Uterus (tissue), 4 donors: ENCODE data around the gene OPTC. TPM values are rescaled to one million over a fixed set of nuclear protein-coding genes. Genes with fewer than 3 reads are reported as not detected.

ENCODE experiments used
- DNase-seq, 2 donors: peaks; one replicate each; pipeline ENCODE4 v3.0.0-alpha.2; 2019 to 2020
- H3K27ac ChIP-seq, 2 donors: fragments of 200-600 bp; sonication (generic); 1 replicate in 1 of 2; 2 replicates in 1 of 2; pipeline ENCODE4 v1.5.1; 2016 to 2018
- H3K27me3 ChIP-seq, 2 donors: fragments of 200-600 bp; sonication (generic); one replicate each; pipeline ENCODE4 v1.5.1; 2018 to 2019; ENCODE audit warnings: control low read depth in 1 of 2
- H3K36me3 ChIP-seq, 2 donors: fragments of 200-600 bp; sonication (generic); one replicate each; pipeline ENCODE4 v1.5.1; 2019; ENCODE audit warnings: control low read depth in 1 of 2
- H3K4me1 ChIP-seq, 2 donors: fragments of 200-600 bp; sonication (generic); one replicate each; pipeline ENCODE4 v1.5.1; 2018 to 2019; ENCODE audit warnings: control low read depth in 1 of 2
- H3K4me3 ChIP-seq, 2 donors: fragments of 200-600 bp; sonication (generic); 1 replicate in 1 of 2; 2 replicates in 1 of 2; pipeline ENCODE4 v1.5.1; 2018 to 2019; ENCODE audit warnings: mild to moderate bottlenecking in 1 of 2
- H3K9me3 ChIP-seq, 2 donors: fragments of 200-600 bp; sonication (generic); one replicate each; pipeline ENCODE4 v1.5.1; 2019; ENCODE audit warnings: control low read depth in 1 of 2
- POLR2A ChIP-seq, 2 donors: fragments of 450-650 bp; IDR thresholded peaks; one replicate each; pipeline ENCODE4 v1.6.1; 2016; ENCODE audit warnings: antibody characterized with exemption in 2 of 2, mild to moderate bottlenecking in 1 of 2, moderate library complexity in 1 of 2
- intact Hi-C: fragments of 100-400 bp; cut with DNase I; formaldehyde crosslinking; loops from one replicate; pipeline ENCODE4 v1.15.1; 2023; ENCODE audit warnings: low total_unique reads
- total RNA-seq, 4 donors: library from RNA; depleted of rRNA in 3 of 4; stranded (reverse); fragments of >200 nt in 3 of 4; gene quantifications; one replicate each; pipeline versions ENCODE4 v1.1.0 to v1.2.4, GENCODE V29; 2014 to 2023
- TF ChIP-seq, protein P1 (sequence below), 4 experiments: fragments of 200-600 bp in 2 of 4; fragments of 450-650 bp in 2 of 4; sonication (generic) in 2 of 4; IDR thresholded peaks; one replicate each; pipeline ENCODE4 v1.5.1; 2016 to 2019; ENCODE audit warnings: antibody characterized with exemption in 4 of 4, mild to moderate bottlenecking in 2 of 4, moderate library complexity in 1 of 4
- donor health status: DM: yes; HTN: yes; CAD: no.

OPTC gene
- total RNA-seq, 4 donors from 2014 or later = not detected

DNA sequence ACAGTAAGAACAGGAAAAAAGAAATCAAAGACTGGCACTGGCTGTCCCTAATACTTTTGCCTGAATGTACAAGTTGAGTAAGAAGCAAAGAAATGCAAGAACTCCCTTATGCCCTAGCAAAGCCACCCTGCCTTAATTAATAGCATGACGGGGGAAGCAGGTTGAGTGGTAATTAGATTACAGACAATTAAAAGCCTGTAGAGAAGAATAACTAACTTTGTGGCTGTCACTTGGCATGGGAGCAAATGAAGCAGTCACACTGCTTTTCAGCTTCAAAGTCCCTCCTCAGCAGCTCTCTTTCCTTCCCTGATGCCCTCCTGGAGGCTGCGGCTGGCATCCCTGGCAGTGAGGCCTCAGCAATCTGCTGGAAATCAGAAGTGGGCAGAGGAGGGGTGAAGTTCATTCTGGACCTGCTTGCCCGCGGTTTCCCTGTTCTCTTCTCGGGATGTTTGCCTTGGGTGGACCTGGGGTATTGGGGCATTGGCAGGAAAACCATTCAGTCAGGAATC, 3.4 kb downstream of the OPTC start:
- DNase-seq = no peak
- Histone ChIP-seq H3K4me3 (no peak overlapping the region), H3K4me1 (no peaks in the 10 kb centered on the region), H3K27ac (no peak overlapping the region), H3K27me3 (no peaks in the 10 kb centered on the region), H3K9me3 (no peaks in the 10 kb centered on the region), H3K36me3 (no peaks in the 10 kb centered on the region)
- TF ChIP-seq, protein P1, sequence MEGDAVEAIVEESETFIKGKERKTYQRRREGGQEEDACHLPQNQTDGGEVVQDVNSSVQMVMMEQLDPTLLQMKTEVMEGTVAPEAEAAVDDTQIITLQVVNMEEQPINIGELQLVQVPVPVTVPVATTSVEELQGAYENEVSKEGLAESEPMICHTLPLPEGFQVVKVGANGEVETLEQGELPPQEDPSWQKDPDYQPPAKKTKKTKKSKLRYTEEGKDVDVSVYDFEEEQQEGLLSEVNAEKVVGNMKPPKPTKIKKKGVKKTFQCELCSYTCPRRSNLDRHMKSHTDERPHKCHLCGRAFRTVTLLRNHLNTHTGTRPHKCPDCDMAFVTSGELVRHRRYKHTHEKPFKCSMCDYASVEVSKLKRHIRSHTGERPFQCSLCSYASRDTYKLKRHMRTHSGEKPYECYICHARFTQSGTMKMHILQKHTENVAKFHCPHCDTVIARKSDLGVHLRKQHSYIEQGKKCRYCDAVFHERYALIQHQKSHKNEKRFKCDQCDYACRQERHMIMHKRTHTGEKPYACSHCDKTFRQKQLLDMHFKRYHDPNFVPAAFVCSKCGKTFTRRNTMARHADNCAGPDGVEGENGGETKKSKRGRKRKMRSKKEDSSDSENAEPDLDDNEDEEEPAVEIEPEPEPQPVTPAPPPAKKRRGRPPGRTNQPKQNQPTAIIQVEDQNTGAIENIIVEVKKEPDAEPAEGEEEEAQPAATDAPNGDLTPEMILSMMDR (IDR thresholded peaks at IDR 0.05) = no peak
- TF ChIP-seq POLR2A (IDR thresholded peaks at IDR 0.05) = no peak
- intact Hi-C loops = no loop called here

DNA sequence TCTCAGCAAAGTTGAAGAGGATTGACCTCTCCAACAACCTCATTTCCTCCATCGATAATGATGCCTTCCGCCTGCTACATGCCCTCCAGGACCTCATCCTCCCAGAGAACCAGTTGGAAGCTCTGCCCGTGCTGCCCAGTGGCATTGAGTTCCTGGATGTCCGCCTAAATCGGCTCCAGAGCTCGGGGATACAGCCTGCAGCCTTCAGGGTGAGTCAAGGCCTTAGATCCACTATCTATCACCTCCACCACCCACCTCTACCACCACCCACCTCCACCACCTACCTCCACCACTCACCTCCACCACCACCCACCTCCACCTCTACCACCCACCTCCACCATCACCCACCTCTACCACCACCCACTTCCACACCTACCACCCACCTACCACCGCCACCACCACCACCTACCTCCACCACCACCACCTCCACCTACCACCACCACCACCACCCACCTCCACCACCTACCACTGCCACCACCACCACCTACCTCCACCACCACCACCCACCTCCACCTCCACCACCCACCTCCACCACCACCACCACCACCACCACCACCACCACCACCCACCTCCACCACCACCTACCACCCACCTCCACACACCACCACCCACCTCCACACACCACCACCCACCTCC, 5.8 kb downstream of the OPTC start:
- H3K4me3 ChIP-seq = no peak overlapping the region
- TF ChIP-seq POLR2A (IDR thresholded peaks at IDR 0.05) = no peak
- TF ChIP-seq, protein P1 (IDR thresholded peaks at IDR 0.05) = no peak
- peaks cover 0 to under 1% of the 10 kb centered on the region in 2 donors for H3K4me1 ChIP-seq
- H3K36me3 ChIP-seq = no peaks in the 10 kb centered on the region
- no peak for DNase-seq
- intact Hi-C loops = no loop called here
- H3K27me3 ChIP-seq = no peaks in the 10 kb centered on the region
- no peaks in the 10 kb centered on the region for H3K9me3 ChIP-seq
- H3K27ac ChIP-seq = no peak overlapping the region

DNA sequence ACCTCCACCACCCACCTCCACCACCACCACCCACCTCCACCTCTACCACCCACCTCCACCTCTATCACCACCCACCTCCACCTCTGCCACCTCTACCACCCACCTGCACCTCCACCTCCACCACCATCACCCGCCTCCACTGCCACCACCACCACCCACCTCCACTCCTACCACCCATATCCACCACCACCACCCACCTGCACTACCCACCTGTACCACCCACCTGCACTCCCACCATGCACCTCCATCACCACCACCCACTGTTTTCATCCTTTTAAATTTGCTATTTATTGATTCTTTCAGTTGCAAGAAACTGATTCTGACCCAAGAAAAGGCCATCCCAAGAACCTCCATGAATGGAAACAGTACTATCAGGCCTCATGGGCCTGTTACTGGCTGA, 6.3 kb downstream of the OPTC start:
- H3K27ac ChIP-seq = no peak overlapping the region
- intact Hi-C loops = no loop called here
- peaks cover 0 to 4% of the 10 kb centered on the region in 2 donors for H3K4me1 ChIP-seq
- no peak for TF ChIP-seq POLR2A (IDR thresholded peaks at IDR 0.05)
- TF ChIP-seq, protein P1 (IDR thresholded peaks at IDR 0.05) = no peak
- no peaks in the 10 kb centered on the region for H3K36me3 ChIP-seq
- no peaks in the 10 kb centered on the region for H3K9me3 ChIP-seq
- H3K27me3 ChIP-seq = no peaks in the 10 kb centered on the region
- no peak for DNase-seq
- H3K4me3 ChIP-seq = no peak overlapping the region

DNA sequence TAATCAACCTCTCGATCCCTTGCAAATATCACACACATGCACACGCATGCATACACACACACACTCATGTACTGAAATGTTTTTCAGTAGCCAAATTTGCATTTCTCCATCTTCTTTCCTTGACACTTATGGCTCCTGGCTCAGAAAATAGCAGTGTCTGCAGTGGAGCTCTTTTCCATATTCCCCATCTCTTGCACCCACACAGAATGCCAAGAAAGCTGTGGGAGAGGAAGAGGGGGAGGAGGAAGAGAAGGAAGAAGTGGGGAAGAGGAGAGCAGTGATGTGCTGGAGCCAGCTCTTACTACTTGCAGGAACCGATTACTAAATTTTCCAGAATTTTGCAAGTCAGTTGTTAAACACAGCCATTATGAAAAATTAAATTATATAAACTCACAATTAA, 9.9 kb downstream of the OPTC start:
- Histone ChIP-seq H3K4me1 (peaks cover 0 to 16% of the 10 kb centered on the region in 2 donors), H3K9me3 (no peaks in the 10 kb centered on the region), H3K4me3 (no peak overlapping the region), H3K27ac (no peak overlapping the region), H3K36me3 (no peaks in the 10 kb centered on the region), H3K27me3 (no peaks in the 10 kb centered on the region)
- intact Hi-C loops = loop anchor here (2.0 kb wide), 1 partner anchor 199 kb away; no protein-coding TSS in a partner anchor
- TF ChIP-seq, protein P1 (IDR thresholded peaks at IDR 0.05) = no peak
- no peak for TF ChIP-seq POLR2A (IDR thresholded peaks at IDR 0.05)
- no peak for DNase-seq

DNA sequence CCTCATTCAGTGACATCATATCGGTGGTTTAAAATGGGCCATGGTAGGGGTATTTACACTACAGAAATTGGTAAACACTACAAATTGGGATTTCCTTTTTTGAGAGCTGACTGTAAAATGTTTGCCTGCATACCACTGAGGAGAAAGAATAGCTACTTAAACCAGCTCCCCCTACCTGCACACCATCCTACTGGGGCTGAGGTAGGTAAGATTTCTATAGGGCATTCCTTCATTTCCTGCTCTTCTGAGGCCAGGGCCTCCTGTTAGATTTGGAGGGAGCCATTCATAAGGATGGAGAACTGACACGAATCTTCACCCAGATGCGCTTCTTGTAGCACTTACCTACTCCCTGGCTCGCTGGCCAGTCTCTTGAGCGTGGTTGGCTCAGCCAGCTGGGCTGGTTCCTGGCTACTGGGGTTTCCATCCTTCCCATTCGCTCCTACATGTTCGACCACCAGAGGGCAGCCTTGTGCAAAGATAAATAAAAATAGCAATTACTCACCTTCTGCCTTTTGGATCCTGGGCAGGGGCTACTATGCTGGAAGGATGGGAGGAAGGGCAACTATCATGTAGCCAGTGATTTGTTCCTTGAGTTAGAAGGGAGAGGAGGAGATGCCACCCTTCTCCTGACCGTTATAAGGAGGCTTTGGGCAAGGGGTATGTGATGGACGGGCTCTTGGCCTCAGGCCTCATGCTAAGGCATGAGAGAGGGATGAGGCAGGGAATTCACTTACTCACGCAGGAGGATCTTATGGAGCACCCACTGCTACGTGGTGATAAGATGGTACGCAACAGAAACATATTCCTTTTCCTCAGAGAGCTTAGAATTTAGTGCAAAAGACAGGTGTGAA, 10.7 kb downstream of the OPTC start:
- DNase-seq = peak; percentile 87 to 92
- no peaks in the 10 kb centered on the region for H3K36me3 ChIP-seq
- H3K27ac ChIP-seq = peak overlapping the region; percentile 83 to 85
- TF ChIP-seq, protein P1 (IDR thresholded peaks at IDR 0.05) = peak; percentile 82 to 90 (median 86)
- TF ChIP-seq POLR2A (IDR thresholded peaks at IDR 0.05) = no peak
- intact Hi-C loops = loop anchor here (2.0 to 5.0 kb wide), 2 partner anchors 123 to 198 kb away; partner anchors contain the start of gene ATP2B4
- H3K4me3 ChIP-seq = no peak overlapping the region
- H3K27me3 ChIP-seq = no peaks in the 10 kb centered on the region
- H3K9me3 ChIP-seq = no peaks in the 10 kb centered on the region
- H3K4me1 ChIP-seq = peaks cover 0 to 16% of the 10 kb centered on the region in 2 donors
